HL-60 (cell line): ENCODE results near the gene IFI30.

Experiments used
- REST ChIP-seq: IDR thresholded peaks from 2 replicates; pipeline ENCODE4 v1.6.1; 2012; ENCODE audit warnings: low read depth; ENCODE audit not compliant: insufficient replicate concordance
- TF ChIP-seq, protein P1 (sequence below): IDR thresholded peaks from one replicate; pipeline ENCODE4 v1.5.1; 2011; ENCODE audit warnings: low read length, control low read depth, inconsistent platforms; ENCODE audit not compliant: insufficient read depth

DNA sequence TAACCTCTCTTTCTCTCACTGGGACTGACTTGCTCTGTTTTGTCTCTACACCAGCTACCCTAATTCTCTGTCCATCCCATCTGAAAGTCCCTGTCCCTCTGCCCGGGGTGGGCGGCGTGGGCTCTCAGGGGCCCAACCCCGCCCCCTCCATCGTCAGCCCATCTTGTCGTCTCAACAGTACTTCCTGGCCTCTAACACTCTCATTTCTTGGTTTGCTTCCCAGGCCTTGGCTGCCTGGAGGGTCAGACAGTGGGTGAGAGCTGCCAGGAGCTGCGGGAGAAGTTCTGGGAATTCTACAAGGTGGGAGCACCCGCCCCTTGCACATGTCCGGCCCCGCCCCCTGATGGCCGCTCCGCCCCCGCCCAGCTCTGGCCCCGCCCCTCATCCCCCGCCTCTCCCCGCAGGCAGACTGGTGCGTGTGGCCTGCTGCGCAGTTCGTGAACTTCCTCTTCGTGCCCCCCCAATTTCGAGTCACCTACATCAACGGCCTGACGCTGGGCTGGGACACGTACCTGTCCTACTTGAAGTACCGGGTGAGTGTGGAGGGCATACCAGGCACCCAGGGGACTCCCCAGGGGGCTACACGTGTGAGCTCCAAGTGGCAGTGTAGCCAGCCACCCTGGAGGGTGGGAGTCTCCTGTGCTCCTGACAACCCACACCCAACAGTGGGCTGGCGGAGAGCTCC, 21.1 kb downstream of the IFI30 start:
- TF ChIP-seq, protein P1, sequence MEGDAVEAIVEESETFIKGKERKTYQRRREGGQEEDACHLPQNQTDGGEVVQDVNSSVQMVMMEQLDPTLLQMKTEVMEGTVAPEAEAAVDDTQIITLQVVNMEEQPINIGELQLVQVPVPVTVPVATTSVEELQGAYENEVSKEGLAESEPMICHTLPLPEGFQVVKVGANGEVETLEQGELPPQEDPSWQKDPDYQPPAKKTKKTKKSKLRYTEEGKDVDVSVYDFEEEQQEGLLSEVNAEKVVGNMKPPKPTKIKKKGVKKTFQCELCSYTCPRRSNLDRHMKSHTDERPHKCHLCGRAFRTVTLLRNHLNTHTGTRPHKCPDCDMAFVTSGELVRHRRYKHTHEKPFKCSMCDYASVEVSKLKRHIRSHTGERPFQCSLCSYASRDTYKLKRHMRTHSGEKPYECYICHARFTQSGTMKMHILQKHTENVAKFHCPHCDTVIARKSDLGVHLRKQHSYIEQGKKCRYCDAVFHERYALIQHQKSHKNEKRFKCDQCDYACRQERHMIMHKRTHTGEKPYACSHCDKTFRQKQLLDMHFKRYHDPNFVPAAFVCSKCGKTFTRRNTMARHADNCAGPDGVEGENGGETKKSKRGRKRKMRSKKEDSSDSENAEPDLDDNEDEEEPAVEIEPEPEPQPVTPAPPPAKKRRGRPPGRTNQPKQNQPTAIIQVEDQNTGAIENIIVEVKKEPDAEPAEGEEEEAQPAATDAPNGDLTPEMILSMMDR: no peak
- TF ChIP-seq REST: no peak
